ENCODE data around the gene HLA-DQA1.
"Not testable (repeated sequence)": the region's sequence is repeated elsewhere in the genome, so short reads cannot be mapped to it uniquely, and the experiment has no call there.

DNA sequence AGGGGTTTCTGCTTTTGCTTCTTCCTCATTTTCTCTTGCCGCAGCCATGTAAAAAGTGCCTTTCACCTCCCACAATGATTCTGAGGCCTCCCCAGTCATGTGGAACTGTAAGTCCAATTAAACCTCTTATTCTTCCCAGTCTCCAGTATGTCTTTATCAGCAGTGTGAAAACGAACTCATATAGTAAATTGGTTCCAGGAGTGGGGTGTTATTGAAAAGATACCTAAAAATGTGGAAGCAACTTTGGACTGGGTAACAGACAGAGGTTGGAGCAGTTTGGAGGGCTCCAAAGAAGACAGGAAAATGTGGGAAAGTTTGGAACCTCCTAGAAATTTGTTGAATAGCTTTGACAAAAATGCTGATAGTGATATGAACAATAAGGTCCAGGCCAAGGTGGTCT is 34.7 kb downstream of the HLA-DQA1 start:
- not testable (repeated sequence) for TF ChIP-seq L3MBTL2 (conservative IDR thresholded peaks at IDR 0.05); SUZ12 (IDR thresholded peaks at IDR 0.05); TARDBP (IDR thresholded peaks at IDR 0.05)

Data from HEK293T (cell line).